GM19240 (cell line): ENCODE data around the gene HEPACAM2.

ENCODE experiments used
- DNase-seq: peaks from one replicate; pipeline ENCODE4 v3.0.0; 2011; ENCODE audit warnings: low spot score; ENCODE audit not compliant: insufficient read length

Gene HEPACAM2

GRCh38 chr7:93147363-93147762 lies 78.9 kb downstream of the HEPACAM2 start:
- DNase-seq = peak; percentile 52

GRCh38 chr7:93146472-93147141 lies 79.7 kb downstream of the HEPACAM2 start:
- DNase-seq = no peak

- no peak for DNase-seq
These were observed 80.2 kb downstream of the HEPACAM2 start for GRCh38 chr7:93146036-93146435.

DNA sequence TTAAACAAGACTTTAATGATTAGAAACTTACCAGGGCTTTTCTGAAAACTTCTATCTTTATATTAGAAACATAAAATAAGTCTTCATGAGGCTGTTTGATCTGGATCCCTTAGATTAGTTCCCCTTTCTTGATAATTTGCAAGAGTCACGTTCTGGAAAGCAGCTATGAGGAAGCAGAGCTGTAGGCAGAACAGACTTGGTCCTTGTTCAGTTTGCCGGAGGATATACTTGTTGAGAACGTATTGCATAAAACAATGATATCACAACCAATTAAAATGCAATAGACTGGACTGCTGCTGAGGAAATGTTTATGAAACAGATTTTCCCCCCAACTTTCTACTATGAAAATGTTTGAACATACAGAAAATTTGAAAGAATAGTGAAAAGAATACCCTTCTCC lies 80.9 kb downstream of the HEPACAM2 start:
- no peak for DNase-seq

GRCh38 chr7:93142127-93142526 lies 84.1 kb downstream of the HEPACAM2 start:
- no peak for DNase-seq

DNA sequence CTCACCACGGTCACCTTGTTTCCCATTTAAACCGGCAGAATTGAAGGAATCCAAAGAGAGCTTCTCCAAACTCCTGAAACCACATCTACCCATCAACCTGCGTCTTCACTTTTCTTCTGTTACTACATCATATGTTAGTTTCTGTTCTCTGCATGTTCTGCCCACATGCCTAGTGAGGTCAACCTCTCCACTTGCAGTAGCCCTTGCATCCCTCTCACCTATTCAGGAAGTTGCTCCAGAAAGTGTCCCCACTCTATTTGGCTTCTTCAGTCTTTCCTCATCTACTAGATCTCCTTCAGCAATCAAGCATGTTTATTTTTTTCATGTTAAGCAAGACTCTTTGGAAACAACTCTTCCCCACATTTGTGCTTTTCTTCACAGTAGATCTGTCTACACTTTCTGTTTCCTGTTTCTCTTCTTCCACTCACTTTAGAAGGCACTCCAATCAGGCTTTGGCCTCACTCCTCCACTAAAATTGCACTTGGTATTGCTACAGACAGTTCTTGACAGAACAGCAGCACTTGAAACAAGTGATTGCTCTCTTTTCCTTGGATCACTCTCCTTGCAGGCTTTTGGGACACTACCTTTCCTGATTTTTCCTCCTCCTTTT lies 85.6 kb downstream of the HEPACAM2 start:
- no peak for DNase-seq

DNA sequence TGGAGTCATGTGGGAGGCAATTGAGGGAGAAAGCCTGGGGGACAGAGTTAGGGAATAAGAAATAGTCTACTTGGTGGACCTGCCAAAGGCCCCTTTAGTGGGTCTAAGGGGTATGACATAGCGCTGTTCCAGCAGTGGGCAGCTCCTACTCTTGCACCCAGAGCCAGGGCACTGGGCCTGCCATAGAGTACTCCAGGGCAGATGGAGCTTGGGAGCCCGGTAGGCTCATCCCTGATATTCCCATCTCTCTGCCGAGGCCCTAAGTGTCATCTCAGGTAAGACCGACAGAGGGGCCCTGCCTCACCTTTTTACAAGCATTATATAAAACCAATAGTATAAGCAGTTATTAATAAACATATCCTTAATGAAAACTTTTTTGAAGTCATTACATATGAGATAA lies 87.7 kb downstream of the HEPACAM2 start:
- no peak for DNase-seq
